Stimulated activated CD8-positive, alpha-beta memory T cell treated with anti-CD3 and anti-CD28 coated beads, Interleukin-12 subunit alpha, Interleukin-12 subunit beta, amount 100 ng/mL, for 24 hours (primary cell): Measurements from ENCODE around the gene C10orf53.

Experiments
- DNase-seq: peaks from one replicate; pipeline ENCODE4 v3.0.0-alpha.2; 2020; ENCODE audit errors: extremely low read depth

Gene C10orf53

DNA sequence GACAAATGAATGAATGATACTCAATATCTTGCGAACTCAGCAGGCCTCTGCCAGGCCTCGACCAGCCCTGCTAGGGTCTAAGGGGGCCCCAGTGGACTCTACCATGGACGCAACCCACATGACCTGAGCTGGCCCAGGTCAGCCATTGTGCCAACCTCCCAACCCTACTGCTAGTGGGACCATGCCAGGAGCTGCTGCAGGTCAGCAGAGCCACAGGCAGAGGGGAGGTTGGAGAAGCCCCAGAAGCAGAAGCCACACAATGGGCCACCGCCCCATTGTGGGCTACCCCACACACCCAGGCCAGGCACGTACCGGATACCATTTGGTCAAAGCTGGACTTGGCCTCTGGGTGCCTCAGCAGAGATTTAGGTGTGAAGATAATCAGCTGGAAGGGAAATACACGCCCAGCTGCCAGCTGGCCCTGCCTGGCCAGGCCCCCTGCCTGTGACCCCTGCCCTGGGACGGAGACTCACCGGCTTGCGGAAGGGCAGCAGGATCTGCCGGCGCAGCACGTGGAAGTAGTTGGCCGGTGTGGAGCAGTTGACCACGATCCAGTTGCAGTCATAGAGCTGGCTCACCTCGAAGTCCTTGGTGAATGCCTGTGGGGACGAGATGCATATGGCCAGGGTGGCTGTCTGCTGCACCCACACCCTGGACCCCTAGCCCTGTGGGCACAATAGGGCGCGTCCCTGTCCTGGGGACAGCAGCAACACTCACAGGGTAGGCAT lies 58.2 kb downstream of the C10orf53 start:
- DNase-seq, result no peak

DNA sequence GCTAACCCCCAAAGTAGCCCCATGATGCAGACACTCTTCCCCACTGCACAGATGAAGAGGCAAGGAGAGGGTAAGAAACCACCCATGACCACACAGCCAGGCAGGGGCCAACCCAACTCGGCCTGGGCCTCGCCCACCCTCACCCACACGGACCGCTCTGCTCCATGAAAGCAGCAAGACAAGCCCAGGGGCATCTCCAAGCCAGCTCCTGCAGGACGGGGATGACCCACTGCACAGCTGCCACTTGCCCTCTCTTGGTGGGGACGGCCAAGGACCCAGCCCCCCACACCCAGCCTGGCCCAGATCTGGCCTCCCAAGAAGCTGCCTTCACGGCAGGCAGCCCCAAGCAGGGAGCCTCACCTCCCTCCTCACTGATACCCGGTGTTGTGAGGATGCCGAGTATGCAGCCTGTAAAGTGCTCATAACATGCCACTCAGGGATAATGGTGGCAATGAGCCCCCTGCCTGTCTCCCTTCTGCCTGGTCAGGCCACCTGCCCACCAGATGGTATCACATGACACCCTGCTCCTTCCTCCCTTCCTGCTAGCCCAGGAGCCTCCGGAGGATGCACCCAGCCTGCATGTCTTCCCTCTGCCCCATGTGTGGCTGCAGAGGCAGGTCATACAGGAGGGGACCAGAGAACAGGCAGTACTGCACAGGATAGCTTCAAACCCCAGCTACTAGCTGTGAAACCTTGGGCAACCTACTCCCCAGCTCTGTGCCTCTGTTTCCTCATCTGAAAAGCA lies 59.3 kb downstream of the C10orf53 start:
- no peak for DNase-seq

DNA sequence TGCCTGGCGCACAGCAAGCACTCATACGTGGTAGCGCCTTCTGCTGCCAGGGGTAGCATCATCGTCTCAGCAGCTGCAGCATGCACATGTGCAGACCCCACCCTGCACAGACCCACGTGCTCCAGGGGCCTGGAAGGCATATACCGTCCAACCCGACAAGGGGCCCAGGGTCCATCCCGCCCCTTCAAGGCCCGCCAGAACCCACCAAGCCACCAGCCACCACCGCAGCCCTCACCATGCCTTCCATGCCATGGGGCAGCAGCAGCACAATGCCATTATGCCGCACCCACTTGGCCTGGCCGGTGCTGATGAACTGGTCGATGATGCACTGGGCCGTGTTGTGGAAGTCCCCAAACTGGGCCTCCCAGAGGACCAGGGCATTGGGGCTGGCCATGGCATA lies 60.0 kb downstream of the C10orf53 start:
- no peak for DNase-seq

DNA sequence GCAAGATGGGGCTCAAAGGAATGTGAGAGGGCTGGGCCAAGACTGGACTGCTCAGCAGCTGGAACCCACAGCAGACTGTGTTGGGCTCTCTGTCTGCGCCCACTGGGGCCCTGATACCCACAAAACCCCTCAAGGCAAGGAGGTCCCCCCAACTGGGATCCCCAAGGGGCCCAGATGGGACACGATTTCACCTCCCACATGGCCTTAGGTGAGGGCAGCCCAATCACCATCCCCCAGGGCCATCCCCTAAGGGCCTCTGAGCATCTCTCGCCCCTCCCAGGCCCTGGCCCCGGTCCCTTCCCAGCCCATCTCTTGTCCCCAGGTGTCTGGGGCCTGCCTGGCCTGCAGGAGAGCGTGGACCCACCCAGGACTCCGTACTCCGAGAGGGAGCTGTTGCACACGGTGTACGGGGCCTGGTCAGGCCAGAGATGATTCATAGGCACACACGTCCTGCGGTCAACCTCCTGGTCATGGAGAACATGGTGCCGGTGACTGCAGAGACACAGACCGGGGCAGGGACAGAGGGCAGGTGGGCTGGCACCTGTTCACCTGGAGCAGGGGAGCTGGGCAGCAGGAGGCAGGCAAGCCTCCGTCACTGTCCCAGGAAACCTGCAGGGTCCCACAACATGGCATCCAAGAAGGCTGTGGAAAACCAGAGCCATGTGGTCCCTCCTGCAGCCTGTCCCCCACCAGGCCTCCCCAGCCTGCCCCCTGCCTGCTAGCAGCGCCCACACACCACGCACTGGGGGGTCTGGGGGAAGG lies 61.1 kb downstream of the C10orf53 start:
- DNase-seq, result no peak

DNA sequence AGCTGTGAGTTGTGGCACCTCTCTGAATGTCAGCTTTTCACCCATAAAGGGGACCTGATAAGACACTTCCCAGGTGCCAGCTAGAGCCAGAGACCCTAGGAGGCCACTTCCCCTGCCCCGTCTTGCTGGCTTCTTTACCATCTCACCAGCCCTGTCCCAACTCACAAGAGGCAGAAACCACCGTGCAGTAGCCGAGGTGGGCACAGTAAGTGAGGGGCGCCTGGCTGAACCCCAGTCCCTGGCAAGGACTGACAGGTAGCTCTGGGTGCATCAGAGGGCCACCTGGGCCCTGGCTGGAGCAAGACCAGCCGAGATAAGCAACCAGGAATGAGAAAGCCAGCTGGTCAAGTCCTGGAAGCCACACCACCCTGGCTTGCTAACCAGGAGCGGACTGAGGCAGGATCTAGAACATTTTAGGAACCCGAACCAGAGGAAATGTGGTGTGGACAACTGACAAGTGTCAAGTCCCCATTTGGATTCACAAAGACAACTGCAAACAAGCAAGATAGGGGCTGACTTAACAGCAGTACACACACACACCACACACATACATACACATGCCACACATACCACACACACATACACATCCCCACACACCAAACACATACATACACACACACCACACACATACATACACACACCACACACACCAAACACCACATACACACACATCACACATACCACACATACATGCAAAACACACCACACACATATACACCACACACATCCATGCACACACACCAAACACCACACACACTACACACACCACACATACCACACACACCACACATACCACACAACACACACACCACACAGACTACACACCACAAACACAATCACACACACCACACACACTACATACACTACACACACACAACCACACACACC lies 61.9 kb downstream of the C10orf53 start:
- DNase-seq, result no peak

DNA sequence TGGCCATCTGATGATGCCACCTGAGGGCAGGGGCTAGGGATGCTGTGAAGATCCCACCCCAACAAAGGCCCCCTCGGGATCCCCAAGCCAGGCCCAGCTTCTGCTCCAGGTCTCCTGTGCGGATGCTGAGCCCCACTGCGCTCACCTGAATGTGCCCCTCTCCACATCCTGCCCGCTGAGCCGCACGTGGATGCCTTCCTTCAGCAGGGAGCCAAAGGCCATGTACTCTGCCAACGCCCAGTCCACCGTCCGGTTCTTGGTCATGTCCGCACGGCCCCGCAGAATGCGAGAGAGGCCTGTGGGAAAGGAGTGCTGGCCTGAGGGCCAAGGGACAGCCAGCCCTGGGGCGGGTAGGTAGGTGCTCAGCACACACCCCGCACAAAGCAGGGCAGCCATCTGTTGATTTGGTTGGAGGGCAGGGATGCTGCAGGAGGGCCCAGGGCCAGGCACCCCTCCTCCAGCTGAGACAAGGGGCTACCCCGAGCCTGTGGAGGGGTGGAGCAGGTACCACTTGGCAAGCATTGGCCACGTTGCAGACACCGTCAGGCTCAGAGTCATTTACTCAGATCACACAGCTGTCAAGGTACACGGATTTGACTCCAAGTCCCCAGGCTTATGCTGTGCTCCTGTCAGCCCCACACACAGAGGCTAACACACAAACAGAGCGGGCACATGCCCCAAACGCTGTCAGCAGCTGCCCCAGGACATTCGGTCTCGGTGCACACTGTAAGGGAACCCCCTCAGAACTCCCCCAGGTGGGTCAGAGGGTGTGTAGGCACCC lies 63.4 kb downstream of the C10orf53 start:
- no peak for DNase-seq

DNA sequence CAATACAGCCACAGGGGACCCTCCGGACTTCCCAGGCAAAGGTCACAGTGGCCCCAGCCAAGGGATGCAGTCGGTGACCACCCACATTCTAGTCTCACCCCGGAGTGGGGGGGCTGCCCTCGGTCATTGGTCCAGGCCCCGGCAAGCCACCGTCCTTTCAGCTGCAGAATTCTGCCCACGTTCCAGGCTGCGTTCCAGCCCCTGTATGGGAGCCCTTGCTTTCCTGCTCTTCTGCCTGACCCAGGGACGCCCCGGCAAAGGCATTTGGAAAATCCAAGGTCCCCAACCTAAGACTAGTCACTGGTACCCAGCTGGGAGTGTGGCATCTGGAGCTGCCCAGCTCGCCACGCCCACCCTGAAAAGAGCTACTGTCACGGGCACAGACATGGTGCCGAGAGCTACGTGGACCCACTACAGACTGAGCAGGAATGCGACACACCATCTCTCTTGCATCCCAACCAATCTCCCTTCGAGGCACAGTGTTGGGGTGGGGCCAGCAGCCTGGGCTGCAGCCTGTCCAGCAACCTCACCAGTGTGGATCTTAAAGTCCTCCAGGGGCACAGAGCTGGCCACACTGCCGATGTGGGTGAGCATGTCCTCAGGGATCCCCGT lies 64.1 kb downstream of the C10orf53 start:
- no peak for DNase-seq

DNA sequence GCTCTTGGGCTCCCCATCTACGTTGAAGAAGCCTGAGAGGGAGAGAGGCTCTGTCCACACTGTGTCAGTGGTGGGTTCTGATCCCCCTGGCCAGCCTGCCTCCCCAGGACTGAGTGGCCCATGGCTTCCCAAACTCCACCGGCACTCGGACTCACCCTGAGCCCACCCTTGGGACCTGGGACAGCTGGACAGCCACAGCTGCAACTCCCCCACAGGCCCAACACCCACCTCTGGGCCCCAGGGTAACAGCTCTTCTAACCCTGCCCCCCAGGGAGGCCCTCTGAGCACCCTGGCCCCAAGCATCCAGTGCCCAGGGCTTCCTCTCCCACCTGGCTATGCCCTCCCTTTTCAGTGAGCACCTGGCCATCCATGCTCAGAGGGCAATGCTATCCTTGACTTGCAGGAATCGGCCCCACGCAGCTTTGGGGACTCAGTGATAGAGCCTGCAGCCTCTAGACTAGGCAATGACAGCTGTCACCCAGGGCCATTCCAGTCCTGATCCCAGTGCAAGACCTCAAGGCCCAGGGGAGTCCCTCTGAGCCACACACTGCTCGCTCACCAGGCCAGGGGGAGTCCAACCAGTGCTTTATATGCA lies 64.7 kb downstream of the C10orf53 start:
- no peak for DNase-seq

DNA sequence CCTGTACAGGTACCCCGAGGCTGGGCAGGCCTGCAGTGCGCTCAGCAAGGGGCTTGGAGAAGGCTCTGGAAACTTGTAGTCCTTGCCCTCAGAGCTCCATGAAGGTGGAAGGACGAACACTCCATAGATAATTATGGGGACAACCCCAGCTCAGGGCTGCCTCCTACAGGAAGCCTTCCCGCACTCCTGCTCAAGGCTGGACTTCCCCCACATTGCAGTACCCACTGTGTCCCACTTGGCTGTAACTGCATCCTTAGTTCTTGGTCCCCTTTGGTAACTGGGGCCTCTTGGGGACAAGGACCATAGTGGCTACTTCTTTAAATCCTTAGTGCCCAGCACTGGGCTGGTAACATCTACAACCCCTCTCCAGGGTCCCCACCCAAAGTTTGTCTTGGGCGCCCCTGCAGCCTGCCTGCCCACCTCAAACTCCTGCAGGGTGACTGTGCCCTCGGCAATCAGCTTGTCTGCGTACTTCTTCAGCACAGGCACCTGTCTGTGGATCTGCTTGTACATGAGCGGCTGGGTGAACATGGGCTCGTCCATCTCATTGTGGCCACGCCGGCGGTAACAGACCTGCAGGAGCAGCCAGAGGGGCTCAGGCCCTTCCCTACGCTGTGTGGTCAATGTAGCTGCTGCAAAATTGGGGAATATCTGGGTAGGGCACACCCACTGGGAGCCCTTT lies 65.6 kb downstream of the C10orf53 start:
- no peak for DNase-seq

DNA sequence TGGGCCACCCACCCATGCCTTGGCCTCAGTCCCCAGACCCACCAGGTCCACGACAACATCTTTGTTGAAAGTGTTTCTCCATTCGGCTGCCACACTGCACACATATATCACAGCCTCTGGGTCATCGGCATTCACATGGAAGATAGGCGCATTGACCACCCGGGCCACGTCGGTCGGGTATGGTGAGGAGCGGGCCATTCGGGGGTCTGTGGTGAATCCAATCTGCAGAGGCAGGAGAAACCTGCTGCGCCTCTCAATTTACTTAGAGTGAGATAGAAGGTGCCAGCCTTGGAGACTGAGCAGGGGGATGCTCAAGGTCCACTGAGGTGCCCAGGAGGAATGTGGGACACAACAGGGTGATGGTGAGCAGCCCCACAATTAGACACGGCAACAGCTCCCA lies 66.3 kb downstream of the C10orf53 start:
- DNase-seq, result no peak

DNA sequence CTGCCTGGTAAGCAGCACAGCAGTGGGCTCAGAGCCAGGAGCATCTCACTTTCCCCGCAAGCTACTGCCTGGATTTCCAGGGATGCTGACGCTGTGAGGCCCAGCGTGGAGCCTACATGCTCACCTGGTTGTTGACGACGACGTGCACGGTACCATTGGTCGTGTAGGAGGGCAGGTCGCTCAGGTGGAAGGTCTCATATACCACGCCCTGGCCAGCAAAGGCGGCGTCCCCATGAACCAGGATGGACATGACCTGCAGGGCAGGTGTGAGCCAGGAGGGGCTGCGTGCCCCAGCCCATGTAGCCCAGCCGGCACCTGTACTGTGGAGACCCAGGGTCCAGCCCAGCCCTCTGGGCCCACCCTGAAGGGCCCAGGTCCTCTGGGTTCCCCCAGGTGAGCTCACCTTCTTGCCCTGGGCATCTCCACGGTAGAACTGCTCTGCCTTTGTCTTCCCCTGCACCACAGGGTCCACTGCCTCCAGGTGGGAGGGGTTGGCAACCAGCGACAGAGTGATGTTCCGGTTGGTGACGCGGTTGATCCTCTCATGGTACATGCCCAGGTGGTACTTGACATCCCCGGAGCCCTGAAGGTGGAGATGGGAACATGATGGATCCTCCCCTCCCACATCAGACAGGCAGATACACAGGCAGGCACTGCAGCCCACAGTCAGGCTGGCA lies 67.3 kb downstream of the C10orf53 start:
- no peak for DNase-seq
